A549 (cell line): ENCODE measurements around the gene IL23R.

Experiments
- CEBPB ChIP-seq, 2 experiments: fragments of >200 bp in 1 of 2; sonication (Bioruptor Twin) in 1 of 2; formaldehyde crosslinking in 1 of 2; IDR thresholded peaks; 2 replicates each; pipeline ENCODE4 v1.6.1; 2012 to 2016
- EP300 ChIP-seq, 2 experiments: fragments of >200 bp; sonication (Bioruptor Twin); formaldehyde crosslinking; IDR thresholded peaks; 2 replicates in 1 of 2; 3 replicates in 1 of 2; pipeline ENCODE4 v1.6.1; 2016 to 2017
- FOSB ChIP-seq: fragments of 250-450 bp; sonication (Bioruptor Pico); IDR thresholded peaks from 2 replicates; pipeline ENCODE4 v1.5.0; 2020; ENCODE audit warnings: mild to moderate bottlenecking, moderate library complexity
- FOXS1 ChIP-seq: fragments of 250-450 bp; sonication (Bioruptor Pico); IDR thresholded peaks from 2 replicates; pipeline ENCODE4 v1.5.0; 2020; ENCODE audit warnings: mild to moderate bottlenecking, moderate library complexity
- HEYL ChIP-seq: fragments of 250-450 bp; sonication (Bioruptor Pico); IDR thresholded peaks from 2 replicates; pipeline ENCODE4 v1.8.0; 2021; ENCODE audit warnings: mild to moderate bottlenecking, moderate library complexity
- KDM1A ChIP-seq: fragments of 200-600 bp; sonication (generic); IDR thresholded peaks from 2 replicates; pipeline ENCODE4 v1.6.1; 2016; ENCODE audit warnings: low read depth, mild to moderate bottlenecking
- POLR2A ChIP-seq: IDR thresholded peaks from 2 replicates; pipeline ENCODE4 v1.6.1; 2012; ENCODE audit warnings: mild to moderate bottlenecking, low read length
- RAD21 ChIP-seq, 2 experiments: fragments of >200 bp in 1 of 2; sonication (Bioruptor Twin) in 1 of 2; formaldehyde crosslinking in 1 of 2; IDR thresholded peaks in 1 of 2; conservative IDR thresholded peaks in 1 of 2; 2 replicates in 1 of 2; 3 replicates in 1 of 2; pipeline ENCODE4 v1.6.1; 2012 to 2018; ENCODE audit warnings: inconsistent platforms in 1 of 2
- TF ChIP-seq, protein P1 (sequence below): fragments of >200 bp; sonication (Bioruptor Twin); formaldehyde crosslinking; IDR thresholded peaks from 3 replicates; pipeline ENCODE4 v1.5.1; 2016
- TF ChIP-seq, protein P2 (sequence below): IDR thresholded peaks from 2 replicates; pipeline ENCODE4 v1.6.1; 2012
- TF ChIP-seq, protein P3 (sequence below): fragments of 450-650 bp; IDR thresholded peaks from 2 replicates; pipeline ENCODE4 v1.6.1; 2014; ENCODE audit warnings: antibody characterized with exemption

DNA sequence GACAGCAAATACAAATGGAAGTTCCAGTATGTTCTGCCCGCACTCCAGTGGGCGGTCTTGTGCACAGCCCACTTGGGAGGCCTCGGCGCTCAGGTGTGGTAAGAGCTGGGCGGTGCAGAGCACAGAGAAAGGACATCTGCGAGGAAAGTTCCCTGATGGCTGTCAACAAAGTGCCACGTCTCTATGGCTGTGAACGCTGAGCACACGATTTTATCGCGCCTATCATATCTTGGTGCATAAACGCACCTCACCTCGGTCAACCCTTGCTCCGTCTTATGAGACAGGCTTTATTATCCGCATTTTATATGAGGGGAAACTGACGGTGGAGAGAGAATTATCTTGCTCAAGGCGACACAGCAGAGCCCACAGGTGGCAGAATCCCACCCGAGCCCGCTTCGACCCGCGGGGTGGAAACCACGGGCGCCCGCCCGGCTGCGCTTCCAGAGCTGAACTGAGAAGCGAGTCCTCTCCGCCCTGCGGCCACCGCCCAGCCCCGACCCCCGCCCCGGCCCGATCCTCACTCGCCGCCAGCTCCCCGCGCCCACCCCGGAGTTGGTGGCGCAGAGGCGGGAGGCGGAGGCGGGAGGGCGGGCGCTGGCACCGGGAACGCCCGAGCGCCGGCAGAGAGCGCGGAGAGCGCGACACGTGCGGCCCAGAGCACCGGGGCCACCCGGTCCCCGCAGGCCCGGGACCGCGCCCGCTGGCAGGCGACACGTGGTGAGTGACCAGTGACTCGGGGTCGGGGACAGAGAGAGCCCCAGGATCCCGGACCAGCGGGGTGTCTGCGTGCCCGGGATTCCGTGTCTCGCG, 141.2 kb downstream of the IL23R start, which contains the start of gene IL12RB2:
- TF ChIP-seq, protein P1, sequence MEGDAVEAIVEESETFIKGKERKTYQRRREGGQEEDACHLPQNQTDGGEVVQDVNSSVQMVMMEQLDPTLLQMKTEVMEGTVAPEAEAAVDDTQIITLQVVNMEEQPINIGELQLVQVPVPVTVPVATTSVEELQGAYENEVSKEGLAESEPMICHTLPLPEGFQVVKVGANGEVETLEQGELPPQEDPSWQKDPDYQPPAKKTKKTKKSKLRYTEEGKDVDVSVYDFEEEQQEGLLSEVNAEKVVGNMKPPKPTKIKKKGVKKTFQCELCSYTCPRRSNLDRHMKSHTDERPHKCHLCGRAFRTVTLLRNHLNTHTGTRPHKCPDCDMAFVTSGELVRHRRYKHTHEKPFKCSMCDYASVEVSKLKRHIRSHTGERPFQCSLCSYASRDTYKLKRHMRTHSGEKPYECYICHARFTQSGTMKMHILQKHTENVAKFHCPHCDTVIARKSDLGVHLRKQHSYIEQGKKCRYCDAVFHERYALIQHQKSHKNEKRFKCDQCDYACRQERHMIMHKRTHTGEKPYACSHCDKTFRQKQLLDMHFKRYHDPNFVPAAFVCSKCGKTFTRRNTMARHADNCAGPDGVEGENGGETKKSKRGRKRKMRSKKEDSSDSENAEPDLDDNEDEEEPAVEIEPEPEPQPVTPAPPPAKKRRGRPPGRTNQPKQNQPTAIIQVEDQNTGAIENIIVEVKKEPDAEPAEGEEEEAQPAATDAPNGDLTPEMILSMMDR: no peak
- TF ChIP-seq EP300 (IDR thresholded peaks at IDR 0.05): no peak
- TF ChIP-seq, protein P2, sequence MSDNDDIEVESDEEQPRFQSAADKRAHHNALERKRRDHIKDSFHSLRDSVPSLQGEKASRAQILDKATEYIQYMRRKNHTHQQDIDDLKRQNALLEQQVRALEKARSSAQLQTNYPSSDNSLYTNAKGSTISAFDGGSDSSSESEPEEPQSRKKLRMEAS: no peak
- TF ChIP-seq CEBPB (IDR thresholded peaks at IDR 0.05): no peak
- no peak for TF ChIP-seq RAD21 (conservative IDR thresholded peaks at IDR 0.05 in 1 of 2, IDR thresholded peaks at IDR 0.05 in 1 of 2)
- no peak for TF ChIP-seq HEYL (CRISPR knock-in tag)
- TF ChIP-seq KDM1A: no peak
- TF ChIP-seq, protein P3, sequence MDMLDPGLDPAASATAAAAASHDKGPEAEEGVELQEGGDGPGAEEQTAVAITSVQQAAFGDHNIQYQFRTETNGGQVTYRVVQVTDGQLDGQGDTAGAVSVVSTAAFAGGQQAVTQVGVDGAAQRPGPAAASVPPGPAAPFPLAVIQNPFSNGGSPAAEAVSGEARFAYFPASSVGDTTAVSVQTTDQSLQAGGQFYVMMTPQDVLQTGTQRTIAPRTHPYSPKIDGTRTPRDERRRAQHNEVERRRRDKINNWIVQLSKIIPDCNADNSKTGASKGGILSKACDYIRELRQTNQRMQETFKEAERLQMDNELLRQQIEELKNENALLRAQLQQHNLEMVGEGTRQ: no peak
- no peak for TF ChIP-seq FOXS1
- no peak for TF ChIP-seq FOSB
- no peak for TF ChIP-seq POLR2A
